Glomerular visceral epithelial cell (primary cell): Measurements from ENCODE around the gene PTCD1.
A peak's percentile ranks its signal among the peaks of the same experiment; 100 is the strongest.

Source experiments
- DNase-seq: peaks from one replicate; pipeline ENCODE4 v3.0.0-alpha.2; 2016; ENCODE audit errors: extremely low spot score

PTCD1 gene

DNA sequence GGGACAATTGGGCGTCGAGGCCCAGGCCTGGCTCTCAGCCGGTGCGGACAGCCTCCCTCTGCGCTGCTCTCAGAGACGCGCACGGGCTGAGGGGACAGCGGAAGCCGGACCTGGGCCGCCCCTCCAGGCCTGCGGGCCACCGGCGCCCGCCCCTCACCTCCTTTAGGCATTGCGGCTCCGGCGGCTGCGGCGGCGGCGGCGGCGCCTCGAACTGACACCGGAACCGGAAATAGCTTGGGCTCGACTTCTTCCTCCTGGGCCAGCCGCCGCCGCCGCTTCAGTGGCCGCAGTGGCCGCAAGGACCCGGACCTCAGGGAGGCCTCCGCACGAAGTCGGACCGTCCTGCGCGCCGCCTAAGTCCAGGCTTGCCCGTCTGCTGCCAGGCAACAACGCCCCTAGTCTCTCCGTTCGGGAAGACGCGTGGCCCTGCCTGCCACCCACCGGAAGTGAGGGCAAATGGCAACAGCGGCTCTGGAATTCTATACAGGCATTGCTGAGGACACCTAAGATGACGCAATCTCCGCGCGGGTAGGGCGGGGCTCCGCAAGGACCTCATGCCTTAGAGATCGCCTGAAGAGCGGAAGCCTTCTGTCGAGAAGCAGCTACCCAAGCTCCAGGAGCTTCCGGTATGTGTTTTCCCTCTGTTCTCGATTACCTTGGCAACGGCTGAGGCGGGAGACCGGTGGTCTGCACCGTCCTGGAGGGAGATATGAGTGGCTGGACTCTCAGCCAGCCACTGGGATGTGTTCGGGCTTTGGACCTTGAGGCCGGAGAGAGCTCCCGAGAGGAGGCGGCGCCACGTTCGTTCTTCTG lies 30.0 kb downstream of the PTCD1 start, which contains the start of the genes BUD31 and PDAP1:
TSS of gene BUD31 (plus strand) at position 591 of the 813 bp plus-strand sequence. CDS start 2,124 bp downstream, outside the sequence.
TSS of gene PDAP1 (minus strand) at position 219 of the 813 bp plus-strand sequence. CDS start at position 170, 49 bp downstream.
- peak; percentile 93 for DNase-seq

DNA sequence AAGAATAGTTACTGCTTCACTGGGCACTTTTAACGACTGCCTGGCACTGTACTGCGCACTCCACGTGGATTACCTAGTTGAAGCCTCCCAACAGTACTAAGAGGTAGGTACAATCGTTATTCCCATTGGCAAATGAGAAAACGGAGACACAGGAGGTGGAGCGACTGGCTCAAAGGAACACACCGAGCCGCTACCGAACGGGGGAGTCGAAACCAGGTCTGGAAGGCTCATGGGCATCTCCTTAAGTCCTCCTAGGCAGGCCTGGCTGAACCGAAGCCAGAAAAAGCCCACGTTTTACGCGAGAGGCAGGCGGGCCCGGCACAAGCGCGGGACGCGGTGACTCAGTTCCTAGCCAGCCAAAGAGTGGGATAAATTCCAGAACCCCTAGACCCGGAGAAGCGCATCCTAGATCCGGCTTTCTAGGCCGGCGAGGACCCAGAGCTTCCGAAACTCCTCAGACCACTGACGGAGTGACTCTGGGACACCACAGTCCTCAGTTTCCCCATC lies 30.7 kb downstream of the PTCD1 start:
- DNase-seq, result peak; percentile 48

DNA sequence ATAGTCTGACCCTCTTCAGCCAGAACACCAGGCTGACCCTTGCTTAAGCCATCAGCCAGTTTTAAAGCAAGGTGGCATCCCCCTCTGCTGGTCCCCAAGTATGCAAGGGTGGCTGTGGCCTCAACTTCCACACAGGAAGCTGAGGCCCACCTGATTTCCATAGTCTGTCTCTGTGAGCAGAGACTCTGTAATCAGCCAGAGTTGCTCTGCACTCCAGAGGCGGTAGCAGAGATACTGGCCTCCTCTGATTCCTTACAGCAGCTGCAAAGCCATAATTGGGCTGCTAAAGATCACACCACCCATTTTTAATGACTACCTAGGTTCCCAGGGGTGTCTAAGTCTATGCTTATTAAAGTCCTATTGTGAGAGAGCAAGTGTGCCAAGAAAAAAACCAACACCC lies 32.0 kb downstream of the PTCD1 start:
- DNase-seq, result no peak

DNA sequence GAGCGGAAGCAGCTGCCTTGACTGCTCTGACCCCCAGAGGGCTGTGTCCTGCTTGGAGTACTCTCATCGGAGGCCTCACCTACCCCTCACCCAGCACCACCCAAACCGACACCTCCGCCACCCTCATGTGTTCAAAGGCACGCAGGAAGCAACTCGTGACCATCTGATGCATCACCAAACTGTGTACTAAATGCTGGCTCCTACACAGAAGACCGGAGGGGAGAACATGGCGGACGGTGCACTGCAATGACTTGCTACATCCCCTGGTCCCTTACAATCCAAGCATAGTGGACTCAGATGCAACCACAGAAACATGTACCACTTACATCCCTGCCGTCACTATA lies 33.6 kb downstream of the PTCD1 start:
- DNase-seq, result no peak

DNA sequence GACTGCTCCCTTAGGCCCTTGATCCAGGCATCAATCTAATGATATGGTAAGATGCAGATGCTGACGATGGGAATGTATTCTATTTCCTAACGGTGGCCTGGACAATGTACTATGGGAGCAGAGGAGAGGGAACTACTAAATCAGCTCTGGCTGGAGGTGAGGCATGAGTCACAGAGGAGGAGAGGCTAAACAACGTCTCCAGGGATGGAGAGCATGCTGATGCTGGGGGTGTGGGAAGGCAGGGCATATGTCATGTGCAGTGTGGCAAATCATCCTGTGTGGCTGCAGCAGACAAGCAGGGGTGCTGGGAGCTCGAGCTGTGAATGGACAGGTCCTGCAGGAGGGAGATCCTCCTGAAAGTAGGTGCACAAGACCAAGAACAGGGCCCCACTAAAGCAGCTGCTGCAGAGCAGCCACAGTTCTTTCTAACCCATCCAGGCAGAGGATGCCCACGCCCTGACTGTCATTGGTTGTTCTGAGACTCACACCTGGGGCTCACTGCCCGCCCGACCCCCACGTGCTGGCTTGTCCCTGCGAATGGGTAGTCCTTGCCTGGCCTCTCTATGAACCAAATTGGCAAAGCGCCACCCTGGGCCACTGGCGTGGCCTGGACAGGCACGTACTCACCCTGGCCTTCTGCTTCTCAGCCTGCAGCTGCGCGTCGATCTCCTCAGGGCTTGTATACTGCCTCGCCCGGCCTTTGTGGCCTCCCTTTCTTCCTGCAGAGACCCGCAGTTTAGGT lies 34.2 kb downstream of the PTCD1 start:
- no peak for DNase-seq

DNA sequence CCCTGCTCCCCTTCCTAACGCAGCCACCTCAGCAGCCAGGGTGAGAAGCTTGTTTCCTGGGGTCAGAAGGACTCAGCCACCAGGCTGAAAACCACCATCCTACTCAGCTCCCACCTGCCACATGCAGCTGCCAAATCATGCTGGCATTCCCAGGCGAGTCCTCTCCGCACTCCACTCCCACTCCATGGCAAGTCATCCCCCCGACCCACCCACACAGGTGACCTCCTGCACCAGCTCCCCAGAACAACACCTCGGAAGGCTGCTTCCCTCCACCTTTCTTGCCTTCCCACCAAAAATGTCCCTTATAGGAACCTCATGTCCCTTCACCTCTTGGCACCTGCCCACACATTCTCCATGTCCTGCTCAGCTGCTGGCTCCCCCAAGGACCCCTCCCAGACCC lies 34.8 kb downstream of the PTCD1 start:
- DNase-seq, result no peak

DNA sequence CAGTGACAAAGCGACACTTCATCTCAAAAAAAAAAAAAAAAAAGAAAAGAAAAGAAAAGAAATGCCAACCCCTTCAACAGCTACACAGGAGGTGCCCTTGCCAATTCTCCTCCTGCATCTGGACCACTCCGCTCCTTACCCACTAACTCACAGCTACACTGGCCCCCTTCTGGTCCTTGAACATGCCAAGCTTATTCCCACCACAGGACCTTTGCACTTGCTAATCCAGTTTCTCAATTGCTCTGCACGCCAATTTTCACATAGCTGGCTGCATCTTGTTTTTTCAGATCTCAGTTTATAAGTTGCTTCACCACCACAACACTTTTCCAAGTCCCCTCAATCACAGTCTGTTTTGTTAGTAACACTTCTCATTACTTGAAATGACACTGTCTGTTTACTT lies 35.7 kb downstream of the PTCD1 start:
- no peak for DNase-seq

DNA sequence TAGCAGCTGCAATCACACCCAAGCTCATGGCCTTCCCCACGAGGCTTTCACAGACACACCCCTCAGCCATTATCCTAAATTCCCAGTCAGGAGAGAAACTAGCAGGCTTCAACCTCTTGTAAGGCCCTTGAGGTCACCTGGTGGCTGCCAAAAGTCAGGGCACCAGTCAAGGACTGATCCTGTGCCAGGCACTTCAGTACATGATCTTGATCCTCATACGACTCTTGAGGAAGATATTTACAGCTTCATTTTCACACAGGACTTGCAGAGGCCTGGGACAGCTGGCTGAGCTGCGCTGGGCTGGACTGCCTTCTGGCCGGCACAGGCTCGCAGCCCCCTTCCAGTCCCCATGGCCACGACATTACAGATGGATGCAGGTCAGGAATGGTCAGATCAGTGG lies 39.0 kb downstream of the PTCD1 start:
- DNase-seq, result no peak

DNA sequence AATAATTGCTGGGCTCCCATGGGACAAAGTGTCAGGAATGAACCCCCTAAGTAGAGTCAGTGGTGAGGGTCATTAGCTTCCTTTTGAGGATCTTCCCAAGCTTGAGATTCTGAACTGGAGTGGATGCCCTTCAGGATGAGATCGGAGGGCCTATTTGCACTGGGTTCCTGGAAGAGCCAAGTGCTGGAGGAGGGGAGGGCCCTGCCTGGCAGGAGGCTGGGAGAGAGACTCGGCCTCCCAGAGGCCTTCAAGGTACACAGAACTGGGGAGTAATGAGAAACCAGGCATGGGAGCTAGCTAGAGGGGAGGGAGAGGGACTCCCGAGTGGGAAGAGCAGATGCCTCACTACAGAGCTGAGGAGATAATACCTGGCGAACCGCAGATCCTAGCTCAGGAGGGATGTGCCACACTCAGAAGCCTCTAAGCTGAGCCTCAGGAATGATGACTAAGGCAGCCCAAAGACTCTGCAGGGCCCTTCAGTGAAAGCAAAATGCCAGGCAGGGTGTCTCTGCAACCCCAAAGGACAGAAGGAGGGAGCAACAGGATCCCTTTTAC lies 39.6 kb downstream of the PTCD1 start:
- DNase-seq, result no peak

DNA sequence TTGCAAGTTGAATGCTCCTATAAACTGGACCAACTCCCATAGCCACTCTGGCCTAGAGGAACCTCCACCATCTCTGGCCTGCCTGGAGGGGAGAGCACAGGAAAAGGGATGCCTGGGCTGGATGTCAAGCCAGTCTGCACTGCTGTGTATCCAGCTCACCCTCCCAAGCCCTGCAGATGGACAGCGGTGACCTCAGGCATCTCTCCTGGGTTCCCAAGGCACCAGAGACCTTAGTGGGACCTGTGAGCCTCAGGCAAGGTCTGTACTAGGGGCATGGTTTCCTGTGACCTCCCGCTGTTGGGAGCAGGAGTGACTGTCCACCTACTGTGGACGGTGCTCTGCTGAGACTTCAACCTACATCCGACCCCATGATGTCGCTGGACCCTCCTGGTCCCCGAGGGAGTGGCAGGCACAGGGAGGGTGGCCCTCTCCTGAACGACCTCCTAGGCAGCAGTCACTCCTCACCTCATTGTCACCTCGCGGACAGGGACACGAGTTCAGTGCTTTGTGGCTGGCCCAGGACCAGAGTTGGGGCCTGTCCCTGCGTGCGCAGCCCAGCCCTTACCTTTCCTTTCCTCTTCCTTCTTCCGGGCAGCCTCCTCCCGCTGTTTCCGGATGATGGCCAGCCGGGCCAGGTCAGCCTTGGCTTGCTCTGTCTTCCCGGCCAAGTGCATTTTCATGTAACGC lies 41.2 kb downstream of the PTCD1 start:
- no peak for DNase-seq

DNA sequence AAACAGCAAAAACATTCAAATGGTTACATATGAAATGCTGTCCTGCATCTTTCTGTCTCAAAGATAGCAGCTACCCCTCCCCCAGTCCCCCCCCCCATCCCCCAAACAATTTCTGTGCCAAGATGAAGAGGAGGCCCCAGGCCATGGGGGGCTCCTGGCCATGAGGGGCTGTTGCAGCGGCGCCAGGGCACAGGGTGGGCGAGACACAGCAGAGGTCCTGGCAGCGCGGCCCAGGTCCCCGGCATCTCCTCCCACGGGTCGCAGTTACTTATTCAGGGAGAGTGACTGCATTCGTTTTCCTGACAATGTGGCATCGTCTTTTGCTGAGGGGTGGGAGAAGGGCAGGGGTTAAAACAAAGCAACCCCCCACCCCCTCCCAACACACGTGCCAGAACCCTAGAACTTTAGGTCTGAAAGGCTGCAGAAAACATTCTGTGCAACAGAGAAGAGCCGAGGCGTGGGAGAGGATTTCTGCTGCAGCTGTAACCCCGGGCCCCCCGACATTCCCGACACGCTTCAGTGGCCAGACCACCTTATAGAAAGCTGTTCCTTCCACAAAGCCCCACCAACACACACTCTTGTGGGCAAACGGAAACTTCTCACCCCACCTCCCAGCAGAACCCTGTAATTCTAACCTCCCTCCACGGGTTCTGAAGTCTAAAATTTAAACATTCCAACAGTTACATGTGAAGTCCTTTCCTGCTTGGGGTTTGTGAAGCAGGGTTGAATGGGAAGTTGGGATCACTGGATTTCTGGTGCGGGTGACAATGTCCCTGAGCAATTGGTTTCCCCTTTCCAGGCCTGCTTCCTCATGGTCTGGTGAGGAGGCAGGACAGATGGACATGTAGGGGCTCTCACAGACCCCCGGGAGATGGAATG lies 41.9 kb downstream of the PTCD1 start:
- no peak for DNase-seq

DNA sequence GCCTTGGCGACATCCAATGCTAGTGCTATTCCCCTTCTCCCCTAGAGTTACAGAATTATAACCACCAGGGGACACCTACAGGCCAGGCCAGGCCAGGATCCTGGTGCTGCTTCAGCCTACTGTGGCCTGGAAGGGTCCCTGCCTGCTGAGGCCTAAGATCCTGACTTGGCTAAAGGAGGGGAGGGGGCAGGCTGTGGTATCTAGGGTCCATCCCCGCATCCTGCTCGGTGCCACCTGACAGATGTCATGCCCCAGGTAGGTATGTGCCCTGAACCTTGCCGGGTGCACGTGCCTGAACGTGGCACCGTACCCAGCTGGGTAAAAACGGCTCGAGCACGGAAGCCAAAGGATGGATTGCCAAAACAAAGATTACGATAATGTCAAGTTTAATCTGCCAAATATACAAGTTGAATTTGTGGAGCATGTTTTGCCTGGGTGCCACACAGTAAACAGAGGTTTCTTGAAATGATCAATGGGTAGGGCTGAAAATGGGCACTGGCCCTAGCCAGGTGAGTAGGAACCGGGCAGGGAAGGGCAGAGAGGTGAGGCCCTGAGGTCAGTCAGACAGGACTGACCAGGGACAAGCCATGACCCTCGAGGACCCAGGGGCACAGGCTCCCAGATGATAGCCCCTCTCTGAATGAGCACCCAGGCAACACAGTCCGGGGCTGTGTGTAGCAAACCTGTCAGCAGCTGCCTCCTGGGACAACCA lies 42.8 kb downstream of the PTCD1 start:
- no peak for DNase-seq

DNA sequence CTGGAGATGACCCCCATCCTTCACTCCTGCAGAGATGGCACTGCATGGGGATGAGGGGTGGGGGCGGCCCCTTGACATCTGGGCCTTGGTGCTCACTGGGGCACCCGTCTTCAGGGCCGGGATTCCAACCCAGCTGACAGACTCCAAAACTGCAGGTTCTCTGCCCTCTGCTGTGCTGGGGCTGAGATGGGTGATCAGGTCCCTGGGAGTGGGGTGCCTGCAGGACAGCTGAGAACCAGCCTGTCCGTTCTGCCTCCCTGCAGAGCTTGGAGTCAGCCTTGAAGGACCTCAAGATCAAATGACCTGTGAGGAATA lies 44.5 kb downstream of the PTCD1 start:
- DNase-seq, result no peak

DNA sequence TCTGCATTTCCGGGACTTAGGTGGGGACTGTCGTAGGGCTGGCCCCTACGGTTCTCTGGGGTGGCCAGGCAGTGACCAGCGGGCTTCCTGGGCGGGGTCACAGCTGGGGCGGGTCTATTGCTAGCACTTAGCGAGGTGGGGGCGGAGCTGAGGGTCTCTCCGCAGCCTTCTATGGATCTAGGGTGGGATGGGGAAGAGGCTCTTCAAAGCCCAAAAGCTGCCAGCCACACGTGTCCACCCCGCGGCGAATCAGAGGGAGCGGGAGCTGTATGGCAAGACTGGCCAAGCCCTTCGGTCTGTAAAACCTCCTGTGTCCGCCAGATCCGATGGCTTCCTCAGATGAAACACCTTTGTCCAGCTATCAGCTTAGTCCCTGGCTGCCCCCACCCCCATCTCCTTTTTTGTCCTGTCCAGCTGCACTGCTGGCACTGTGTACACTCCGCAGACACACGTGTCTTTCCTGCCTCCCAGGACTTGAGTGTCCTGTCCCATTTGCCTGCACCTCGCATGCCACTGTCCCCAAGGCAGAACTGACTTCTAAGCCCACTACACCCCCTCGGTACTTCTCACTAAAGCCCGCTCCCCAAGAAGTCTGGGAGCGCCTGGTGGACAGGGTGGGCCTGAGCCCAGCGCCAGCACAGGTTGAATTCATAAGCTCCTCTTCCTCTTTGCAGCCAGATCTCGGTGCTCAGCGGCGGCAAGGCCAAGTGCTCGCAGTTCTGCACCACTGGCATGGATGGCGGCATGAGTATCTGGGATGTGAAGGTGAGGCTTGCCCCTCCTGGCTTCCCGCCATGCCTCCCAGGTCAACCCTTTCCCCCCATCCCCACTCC lies 45.0 kb downstream of the PTCD1 start:
- DNase-seq, result no peak

DNA sequence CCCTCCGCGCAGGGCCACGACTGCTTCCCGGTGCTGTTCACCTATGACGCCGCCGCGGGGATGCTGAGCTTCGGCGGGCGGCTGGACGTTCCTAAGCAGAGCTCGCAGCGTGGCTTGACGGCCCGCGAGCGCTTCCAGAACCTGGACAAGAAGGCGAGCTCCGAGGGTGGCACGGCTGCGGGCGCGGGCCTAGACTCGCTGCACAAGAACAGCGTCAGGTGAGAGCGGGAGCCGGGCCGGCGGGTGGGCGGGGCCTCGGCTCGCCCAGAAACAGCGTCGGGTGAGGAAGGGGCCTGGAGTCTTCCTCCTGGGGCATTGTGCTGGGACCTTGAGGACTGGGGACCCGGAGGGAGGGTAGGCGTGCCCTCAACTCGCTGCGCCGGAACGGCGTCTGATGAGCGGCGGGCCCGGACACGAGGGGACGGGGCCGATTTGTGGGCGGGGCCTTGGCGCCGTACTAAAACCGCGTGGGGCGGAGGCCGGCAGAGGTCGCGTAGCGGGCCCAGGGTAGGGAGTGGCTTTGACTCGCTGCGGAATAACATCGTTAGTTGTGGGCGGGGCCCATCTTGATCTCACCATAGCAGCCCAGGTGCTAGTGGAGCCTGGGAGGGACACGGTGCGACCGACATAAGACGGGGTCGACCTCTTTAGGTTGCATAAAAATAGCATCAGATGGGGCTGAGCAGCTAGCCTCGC lies 45.8 kb downstream of the PTCD1 start:
- no peak for DNase-seq

DNA sequence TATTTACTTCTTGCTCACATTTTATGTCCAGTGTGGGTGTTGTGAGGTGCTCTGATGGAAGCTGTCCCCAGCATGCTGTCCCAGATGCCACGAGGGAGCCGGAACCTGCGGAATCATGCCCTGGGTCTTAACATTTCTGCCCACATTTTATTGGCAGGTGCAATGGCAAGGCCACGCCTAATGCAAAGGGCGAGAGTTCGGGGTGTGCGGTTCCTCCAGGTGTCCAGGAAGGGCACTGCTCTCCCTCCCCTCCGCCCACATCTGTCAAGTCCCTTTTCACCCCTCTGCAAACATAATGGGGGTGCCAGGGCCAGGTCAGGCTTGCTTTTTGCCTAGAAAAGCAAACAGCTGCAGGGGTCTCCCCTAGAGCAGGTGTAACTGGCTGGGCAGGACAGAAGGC lies 46.6 kb downstream of the PTCD1 start:
- DNase-seq, result no peak

DNA sequence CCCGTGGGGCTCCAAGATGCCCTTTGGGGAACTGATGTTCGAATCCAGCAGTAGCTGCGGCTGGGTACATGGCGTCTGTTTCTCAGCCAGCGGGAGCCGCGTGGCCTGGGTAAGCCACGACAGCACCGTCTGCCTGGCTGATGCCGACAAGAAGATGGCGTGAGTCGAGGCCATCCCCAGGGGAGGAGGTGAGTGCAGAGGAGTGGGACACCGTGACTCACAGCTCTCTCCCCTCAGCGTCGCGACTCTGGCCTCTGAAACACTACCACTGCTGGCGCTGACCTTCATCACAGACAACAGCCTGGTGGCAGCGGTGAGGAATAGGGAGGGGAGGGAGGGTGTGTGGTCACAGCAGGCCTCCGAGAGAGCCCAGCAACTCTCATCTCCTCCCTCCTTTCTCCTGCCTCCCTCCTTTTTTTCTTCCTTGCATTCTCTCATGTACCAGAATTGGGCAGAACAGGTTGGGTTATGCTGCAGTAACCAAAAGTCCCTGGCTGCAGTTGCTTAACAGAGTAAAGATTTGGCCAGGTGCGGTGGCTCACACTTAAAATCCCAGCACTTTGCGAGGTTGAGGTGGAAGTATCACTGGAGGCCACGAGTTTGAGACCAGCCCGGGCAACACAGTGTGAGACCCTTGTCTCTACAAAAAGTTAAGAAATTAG lies 47.5 kb downstream of the PTCD1 start:
- no peak for DNase-seq

DNA sequence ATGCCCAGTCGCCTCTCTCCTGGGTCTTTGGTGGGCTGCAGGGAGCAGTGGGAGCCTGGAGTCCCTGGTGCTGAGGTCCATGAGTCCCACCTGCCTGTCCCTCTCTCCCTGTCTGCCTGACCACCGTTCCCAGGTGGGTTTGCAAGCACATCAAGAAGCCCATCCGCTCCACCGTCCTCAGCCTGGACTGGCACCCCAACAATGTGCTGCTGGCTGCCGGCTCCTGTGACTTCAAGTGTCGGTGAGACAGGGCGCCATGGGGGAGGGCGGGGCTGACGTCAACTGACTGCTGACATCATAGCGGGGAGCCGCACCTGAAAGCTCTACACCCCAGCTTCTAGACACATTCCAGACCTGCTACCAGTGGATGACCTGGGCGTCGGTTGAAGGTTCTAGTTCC lies 48.8 kb downstream of the PTCD1 start:
- DNase-seq, result no peak

DNA sequence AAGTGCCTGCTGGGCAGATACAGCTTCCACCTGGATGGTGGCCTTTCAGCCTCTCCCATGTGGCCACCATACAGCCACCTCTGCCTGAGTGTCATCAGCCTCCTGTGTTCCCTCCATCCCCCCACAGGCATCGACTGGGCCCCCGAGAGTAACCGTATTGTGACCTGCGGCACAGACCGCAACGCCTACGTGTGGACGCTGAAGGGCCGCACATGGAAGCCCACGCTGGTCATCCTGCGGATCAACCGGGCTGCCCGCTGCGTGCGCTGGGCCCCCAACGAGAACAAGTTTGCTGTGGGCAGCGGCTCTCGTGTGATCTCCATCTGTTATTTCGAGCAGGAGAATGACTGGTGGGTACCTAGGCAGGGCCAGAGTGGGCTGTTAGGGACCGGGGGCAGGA lies 50.7 kb downstream of the PTCD1 start:
- DNase-seq, result no peak
